ENCODE data around the gene STAT1. TPM values are rescaled to one million over a fixed set of nuclear protein-coding genes. Genes with fewer than 3 reads are reported as not detected.
"Not testable (repeated sequence)": the region's sequence is repeated elsewhere in the genome, so short reads cannot be mapped to it uniquely, and the experiment has no call there.

STAT1 gene
- total RNA-seq, 1 experiment from 2014 or later, result 32.5 TPM

- H3K4me1 ChIP-seq (replicated peaks; ENCODE audit: insufficient read depth), result no peaks in the 10 kb centered on the region
- no peak overlapping the region for H3K4me3 ChIP-seq
- CTCF ChIA-PET, result no interaction called here
- no peaks in the 10 kb centered on the region for H3K9me2 ChIP-seq (ENCODE audit: insufficient read depth)
- H3K27ac ChIP-seq, result no peak overlapping the region
- POLR2A ChIA-PET (ENCODE audit: unreplicated experiment), result no interaction called here
- H3K9me3 ChIP-seq (ENCODE audit: insufficient read depth, low read depth), result no peaks in the 10 kb centered on the region
- H3K36me3 ChIP-seq (ENCODE audit: low read depth), result no peaks in the 10 kb centered on the region
- H3K79me2 ChIP-seq (ENCODE audit: low read depth), result no peaks in the 10 kb centered on the region
- H4K20me1 ChIP-seq (ENCODE audit: insufficient read depth), result no peaks in the 10 kb centered on the region
- H3F3A ChIP-seq (ENCODE audit: insufficient read depth, low read depth), result no peaks in the 10 kb centered on the region
- TF ChIP-seq EZH2 (IDR thresholded peaks at IDR 0.05; ENCODE audit: low read depth), result no peak
- no peak for TF ChIP-seq CTCF (conservative IDR thresholded peaks at IDR 0.05)
- no peak overlapping the region for H2AFZ ChIP-seq
- no peaks in the 10 kb centered on the region for H3K27me3 ChIP-seq (ENCODE audit: insufficient read depth, low read depth)
- no peak overlapping the region for H3K4me2 ChIP-seq
- intact Hi-C loops (cut with micrococcal nuclease; ENCODE audit: unreplicated experiment), result no loop called here
- BruUV-seq (replicated peaks), result no TSS peak
- no peak for DNase-seq
Observed at GRCh38 chr2:190996947-190997346, 17.0 kb downstream of the STAT1 start.

DNA sequence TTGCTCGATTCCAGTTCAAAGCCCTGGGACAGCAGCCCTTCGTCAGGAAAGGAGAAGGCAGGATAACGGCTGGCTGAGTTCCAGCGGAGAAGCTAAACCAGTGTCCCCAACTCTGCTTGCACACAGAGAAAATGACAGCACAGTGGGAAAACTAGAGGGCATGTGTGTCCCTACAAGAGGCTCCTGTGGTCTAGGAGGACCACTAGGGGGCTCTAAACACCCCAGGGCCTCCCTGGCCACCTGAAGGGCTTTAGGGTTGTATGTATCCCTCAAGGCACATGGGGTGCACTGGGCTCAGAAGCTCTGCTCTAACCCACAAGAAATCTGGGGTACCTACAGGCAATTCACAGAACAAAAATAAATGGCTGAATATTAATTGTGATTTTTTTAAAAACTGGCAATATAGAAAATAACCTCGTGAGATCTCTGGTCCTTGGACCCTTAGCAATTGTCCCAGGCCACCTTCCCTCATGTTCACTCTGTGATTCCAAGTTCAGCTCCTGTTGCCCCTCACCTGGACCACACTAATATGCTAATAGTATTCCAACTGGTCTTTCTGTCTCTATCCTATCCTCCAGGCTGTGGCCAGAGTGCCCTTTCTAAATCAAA lies 17.5 kb downstream of the STAT1 start:
- intact Hi-C loops (cut with micrococcal nuclease; ENCODE audit: unreplicated experiment), result no loop called here

GRCh38 chr2:190995315-190995714 lies 18.7 kb downstream of the STAT1 start:
- DNase-seq; H3K36me3 ChIP-seq (ENCODE audit: low read depth); H3K9me2 ChIP-seq (ENCODE audit: insufficient read depth); POLR2A ChIA-PET (ENCODE audit: unreplicated experiment); H3K4me2 ChIP-seq; H4K20me1 ChIP-seq (ENCODE audit: insufficient read depth); H3K27ac ChIP-seq; CTCF ChIA-PET; H3K4me1 ChIP-seq (replicated peaks; ENCODE audit: insufficient read depth); H3K27me3 ChIP-seq (ENCODE audit: insufficient read depth, low read depth); H3K9me3 ChIP-seq (ENCODE audit: insufficient read depth, low read depth); H2AFZ ChIP-seq; H3K4me3 ChIP-seq; H3K79me2 ChIP-seq (ENCODE audit: low read depth); H3F3A ChIP-seq (ENCODE audit: insufficient read depth, low read depth); intact Hi-C loops (cut with micrococcal nuclease; ENCODE audit: unreplicated experiment); BruUV-seq (replicated peaks): not testable (repeated sequence)

More for the DNA sequence above, 17.5 kb downstream of the STAT1 start:
- H2AFZ ChIP-seq, result no peak overlapping the region
- no peak overlapping the region for H3K27ac ChIP-seq
- H4K20me1 ChIP-seq (ENCODE audit: insufficient read depth), result no peaks in the 10 kb centered on the region
- TF ChIP-seq EZH2 (IDR thresholded peaks at IDR 0.05; ENCODE audit: low read depth) (no peak), CTCF (conservative IDR thresholded peaks at IDR 0.05) (peak; percentile 65)
- no peaks in the 10 kb centered on the region for H3F3A ChIP-seq (ENCODE audit: insufficient read depth, low read depth)
- H3K9me2 ChIP-seq (ENCODE audit: insufficient read depth), result no peaks in the 10 kb centered on the region
- H3K4me2 ChIP-seq, result no peak overlapping the region
- no TSS peak for BruUV-seq (replicated peaks)
- POLR2A ChIA-PET (ENCODE audit: unreplicated experiment), result no interaction called here
- no peaks in the 10 kb centered on the region for H3K36me3 ChIP-seq (ENCODE audit: low read depth)
- DNase-seq, result peak in 1 of 2 experiments; percentile 17
- CTCF ChIA-PET, result no interaction called here
- H3K79me2 ChIP-seq (ENCODE audit: low read depth), result no peaks in the 10 kb centered on the region
- H3K9me3 ChIP-seq (ENCODE audit: insufficient read depth, low read depth), result no peaks in the 10 kb centered on the region
- no peaks in the 10 kb centered on the region for H3K4me1 ChIP-seq (replicated peaks; ENCODE audit: insufficient read depth)
- no peaks in the 10 kb centered on the region for H3K27me3 ChIP-seq (ENCODE audit: insufficient read depth, low read depth)
- H3K4me3 ChIP-seq, result no peak overlapping the region

GRCh38 chr2:190994148-190994547 lies 19.8 kb downstream of the STAT1 start:
- no peaks in the 10 kb centered on the region for H3F3A ChIP-seq (ENCODE audit: insufficient read depth, low read depth)
- H3K79me2 ChIP-seq (ENCODE audit: low read depth), result no peaks in the 10 kb centered on the region
- H4K20me1 ChIP-seq (ENCODE audit: insufficient read depth), result no peaks in the 10 kb centered on the region
- H3K4me3 ChIP-seq, result no peak overlapping the region
- POLR2A ChIA-PET (ENCODE audit: unreplicated experiment), result no interaction called here
- H3K27me3 ChIP-seq (ENCODE audit: insufficient read depth, low read depth), result no peaks in the 10 kb centered on the region
- no peak overlapping the region for H3K4me2 ChIP-seq
- no peaks in the 10 kb centered on the region for H3K36me3 ChIP-seq (ENCODE audit: low read depth)
- no TSS peak for BruUV-seq (replicated peaks)
- no peaks in the 10 kb centered on the region for H3K4me1 ChIP-seq (replicated peaks; ENCODE audit: insufficient read depth)
- intact Hi-C loops (cut with micrococcal nuclease; ENCODE audit: unreplicated experiment), result no loop called here
- no peaks in the 10 kb centered on the region for H3K9me2 ChIP-seq (ENCODE audit: insufficient read depth)
- no peak overlapping the region for H2AFZ ChIP-seq
- no peak overlapping the region for H3K27ac ChIP-seq
- CTCF ChIA-PET, result no interaction called here
- DNase-seq, result no peak
- no peaks in the 10 kb centered on the region for H3K9me3 ChIP-seq (ENCODE audit: insufficient read depth, low read depth)
- TF ChIP-seq EZH2 (IDR thresholded peaks at IDR 0.05; ENCODE audit: low read depth) (no peak), CTCF (conservative IDR thresholded peaks at IDR 0.05) (no peak)
